PFSK-1 (cell line): ENCODE data around the gene OGFR.

Source experiments
- POLR2AphosphoS5 ChIP-seq: IDR thresholded peaks from 2 replicates; pipeline ENCODE4 v1.6.1; 2012; ENCODE audit warnings: low read depth, mild to moderate bottlenecking, control low read depth, low read length, moderate library complexity
- REST ChIP-seq, 2 experiments: IDR thresholded peaks; 2 replicates each; pipeline versions ENCODE4 v1.6.1 to v1.8.0; 2011 to 2012; ENCODE audit warnings: low read depth in 2 of 2, low read length in 2 of 2, control low read depth in 1 of 2, inconsistent platforms in 1 of 2, mild to moderate bottlenecking in 1 of 2, moderate library complexity in 1 of 2; ENCODE audit not compliant: insufficient read depth in 1 of 2
- TAF1 ChIP-seq: IDR thresholded peaks from 2 replicates; pipeline ENCODE4 v1.6.1; 2012; ENCODE audit warnings: low read length, control low read depth, borderline replicate concordance; ENCODE audit not compliant: insufficient read depth

DNA sequence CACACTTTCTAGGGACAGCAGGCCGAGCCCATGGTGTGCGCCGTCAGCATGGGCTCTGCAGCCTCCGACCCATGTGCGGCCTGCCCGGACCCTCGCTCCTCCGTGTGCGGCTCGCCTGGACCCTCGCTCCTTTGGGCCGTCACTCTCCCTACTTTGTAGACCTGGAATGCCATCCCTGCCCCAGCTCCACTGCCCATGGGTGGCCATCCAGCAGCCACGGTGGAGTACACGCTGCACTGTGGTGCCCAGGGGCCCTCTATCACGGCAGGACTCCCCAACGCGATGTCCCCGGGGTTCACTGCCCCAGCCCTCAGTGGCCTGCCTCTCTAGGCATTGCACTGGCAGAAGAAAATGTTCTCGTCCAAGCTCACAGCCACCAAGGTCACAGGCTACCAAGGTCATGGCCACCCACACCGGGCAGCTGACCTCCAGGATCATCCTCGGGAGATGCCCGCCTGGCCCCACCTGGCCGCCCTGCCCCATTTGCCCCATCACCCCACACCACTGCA lies 32.5 kb upstream of the OGFR start:
- no peak for TF ChIP-seq REST (IDR thresholded peaks at IDR 0.05; ENCODE audit: insufficient read depth in 1 of 2, low read depth in 2 of 2, low read length in 2 of 2)
- no peak for TF ChIP-seq POLR2AphosphoS5
- no peak for TF ChIP-seq TAF1
